Prostate gland (tissue), 2 donors: ENCODE measurements around the gene AOPEP. TPM values are rescaled to one million over a fixed set of nuclear protein-coding genes. Genes with fewer than 3 reads are reported as not detected.
A peak's percentile ranks its signal among the peaks of the same experiment; 100 is the strongest.

ENCODE experiments used
- DNase-seq: peaks from one replicate; pipeline ENCODE4 v3.0.0-alpha.2; 2019; ENCODE audit warnings: low spot score
- H3K27ac ChIP-seq, 2 donors: fragments of 200-600 bp; sonication (generic); 2 replicates each; pipeline ENCODE4 v1.5.1; 2017 to 2019
- H3K27me3 ChIP-seq: fragments of 200-600 bp; sonication (generic); replicated peaks from 2 replicates; pipeline ENCODE4 v1.5.1; 2019; ENCODE audit not compliant: insufficient read depth
- H3K36me3 ChIP-seq, 2 donors: fragments of 200-600 bp; sonication (generic); 1 replicate in 1 of 2; 2 replicates in 1 of 2; pipeline versions ENCODE4 v1.5.1 to v1.8.1; 2017 to 2019
- H3K4me1 ChIP-seq: fragments of 200-600 bp; sonication (generic); replicated peaks from 2 replicates; pipeline ENCODE4 v1.5.1; 2019
- H3K4me3 ChIP-seq, 2 donors: fragments of 200-600 bp; sonication (generic); 2 replicates each; pipeline ENCODE4 v1.5.1; 2017 to 2019
- H3K9me3 ChIP-seq: fragments of 200-600 bp; sonication (generic); 2 replicates; pipeline ENCODE4 v1.5.1; 2017
- CTCF ChIP-seq, 4 experiments: fragments of 200-600 bp in 2 of 4; fragments of 450-650 bp in 2 of 4; sonication (generic) in 2 of 4; IDR thresholded peaks; 1 replicate in 3 of 4; 2 replicates in 1 of 4; pipeline ENCODE4 v1.5.1; 2016 to 2019; ENCODE audit warnings: antibody characterized with exemption in 4 of 4, mild to moderate bottlenecking in 2 of 4, moderate library complexity in 2 of 4
- POLR2A ChIP-seq: fragments of 450-650 bp; IDR thresholded peaks from one replicate; pipeline ENCODE4 v1.6.1; 2016; ENCODE audit warnings: antibody characterized with exemption, mild to moderate bottlenecking
- POLR2AphosphoS5 ChIP-seq: sonication (generic); formaldehyde crosslinking; IDR thresholded peaks from one replicate; pipeline ENCODE4 v1.6.1; 2017; ENCODE audit warnings: antibody characterized with exemption
- WGBS: methylation state at CpG from one replicate; pipeline ENCODE4 v1.1.5; 2018; 5-methylcytosine and 5-hydroxymethylcytosine counted together
- intact Hi-C: fragments of 100-400 bp; cut with DNase I; formaldehyde crosslinking; loops from one replicate; pipeline ENCODE4 v1.14.2; 2022
- total RNA-seq, 2 donors: library from RNA; depleted of rRNA; stranded (reverse); fragments of >200 nt; gene quantifications; one replicate each; pipeline ENCODE4 v1.1.0, GENCODE V29; 2016

AOPEP gene
- total RNA-seq, 2 donors from 2014 or later = 107 to 188 TPM

GRCh38 chr9:95102001-95102433 is 375.5 kb downstream of the AOPEP start:
- TF ChIP-seq POLR2A (peak; percentile 32), CTCF (IDR thresholded peaks at IDR 0.05) (no peak), POLR2AphosphoS5 (peak; percentile 94)
- H3K4me1 ChIP-seq = peaks cover 7% of the 10 kb centered on the region
- H3K27ac ChIP-seq = peak overlapping the region; percentile 73 to 77
- no peaks in the 10 kb centered on the region for H3K36me3 ChIP-seq
- no peaks in the 10 kb centered on the region for H3K27me3 ChIP-seq
- H3K9me3 ChIP-seq = no peaks in the 10 kb centered on the region
- 32% methylated on average over 8 of the region's 8 CpGs for WGBS
- intact Hi-C loops = no loop called here
- H3K4me3 ChIP-seq = no peak overlapping the region
- peak; percentile 88 for DNase-seq

GRCh38 chr9:95102572-95102971 is 376.1 kb downstream of the AOPEP start:
- TF ChIP-seq POLR2A (no peak), POLR2AphosphoS5 (no peak), CTCF (IDR thresholded peaks at IDR 0.05) (no peak)
- peak overlapping the region; percentile 73 to 77 for H3K27ac ChIP-seq
- H3K27me3 ChIP-seq = no peaks in the 10 kb centered on the region
- WGBS = 39% methylated on average over 18 of the region's 18 CpGs
- no peak overlapping the region for H3K4me3 ChIP-seq
- DNase-seq = no peak
- H3K9me3 ChIP-seq = no peaks in the 10 kb centered on the region
- intact Hi-C loops = no loop called here
- no peaks in the 10 kb centered on the region for H3K36me3 ChIP-seq
- H3K4me1 ChIP-seq = peaks cover 7% of the 10 kb centered on the region

- intact Hi-C loops = no loop called here
- H3K36me3 ChIP-seq = no peaks in the 10 kb centered on the region
- H3K4me1 ChIP-seq = peaks cover 6% of the 10 kb centered on the region
- H3K4me3 ChIP-seq = no peak overlapping the region
- no peaks in the 10 kb centered on the region for H3K9me3 ChIP-seq
- 49% methylated on average over 15 of the region's 15 CpGs for WGBS
- no peaks in the 10 kb centered on the region for H3K27me3 ChIP-seq
- TF ChIP-seq POLR2A = no peak
- TF ChIP-seq POLR2AphosphoS5 = no peak
- peak in 1 of 4 experiments; percentile 7 for TF ChIP-seq CTCF (IDR thresholded peaks at IDR 0.05)
- peak overlapping the region; percentile 73 to 77 for H3K27ac ChIP-seq
- DNase-seq = no peak
Observed at GRCh38 chr9:95103281-95103771, 376.8 kb downstream of the AOPEP start.

GRCh38 chr9:95103871-95104580 is 377.5 kb downstream of the AOPEP start:
- Histone ChIP-seq H3K27ac (peak overlapping the region; percentile 73 to 77), H3K9me3 (no peaks in the 10 kb centered on the region), H3K36me3 (no peaks in the 10 kb centered on the region), H3K27me3 (no peaks in the 10 kb centered on the region), H3K4me3 (no peak overlapping the region), H3K4me1 (peaks cover 3% of the 10 kb centered on the region)
- no peak for TF ChIP-seq POLR2A
- no peak for TF ChIP-seq POLR2AphosphoS5
- no peak for TF ChIP-seq CTCF (IDR thresholded peaks at IDR 0.05)
- 47% methylated on average over 18 of the region's 20 CpGs for WGBS
- intact Hi-C loops = no loop called here
- no peak for DNase-seq

- DNase-seq = no peak
- no peak overlapping the region for H3K4me3 ChIP-seq
- no peaks in the 10 kb centered on the region for H3K36me3 ChIP-seq
- TF ChIP-seq POLR2AphosphoS5 (no peak), POLR2A (no peak), CTCF (IDR thresholded peaks at IDR 0.05) (no peak)
- H3K4me1 ChIP-seq = peaks cover 3% of the 10 kb centered on the region
- peak overlapping the region; percentile 71 to 73 for H3K27ac ChIP-seq
- H3K27me3 ChIP-seq = no peaks in the 10 kb centered on the region
- intact Hi-C loops = no loop called here
- H3K9me3 ChIP-seq = no peaks in the 10 kb centered on the region
- 37% methylated on average over 8 of the region's 8 CpGs for WGBS
Observed at GRCh38 chr9:95104581-95104960, 378.1 kb downstream of the AOPEP start.
